Measurements from ENCODE around the gene DMPK.

DMPK gene

DNA sequence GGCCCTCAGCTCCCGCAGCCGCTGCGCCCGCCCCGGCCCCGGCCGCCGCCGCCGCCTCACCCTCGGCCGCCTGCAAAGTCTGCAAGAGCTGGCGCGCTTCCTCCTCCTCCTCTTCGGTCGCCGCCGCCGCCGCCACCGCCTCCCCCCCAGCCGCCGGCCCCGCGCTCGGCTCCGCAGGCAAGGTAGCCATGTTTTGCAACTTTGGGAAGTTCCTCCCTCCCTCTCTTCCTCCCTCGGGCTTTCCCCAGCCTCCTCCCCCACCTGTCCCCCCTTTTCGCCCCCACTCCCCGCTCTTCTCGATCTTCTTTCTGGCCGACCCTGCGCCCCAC lies 13.7 kb downstream of the DMPK start:
- TF ChIP-seq, protein P1, sequence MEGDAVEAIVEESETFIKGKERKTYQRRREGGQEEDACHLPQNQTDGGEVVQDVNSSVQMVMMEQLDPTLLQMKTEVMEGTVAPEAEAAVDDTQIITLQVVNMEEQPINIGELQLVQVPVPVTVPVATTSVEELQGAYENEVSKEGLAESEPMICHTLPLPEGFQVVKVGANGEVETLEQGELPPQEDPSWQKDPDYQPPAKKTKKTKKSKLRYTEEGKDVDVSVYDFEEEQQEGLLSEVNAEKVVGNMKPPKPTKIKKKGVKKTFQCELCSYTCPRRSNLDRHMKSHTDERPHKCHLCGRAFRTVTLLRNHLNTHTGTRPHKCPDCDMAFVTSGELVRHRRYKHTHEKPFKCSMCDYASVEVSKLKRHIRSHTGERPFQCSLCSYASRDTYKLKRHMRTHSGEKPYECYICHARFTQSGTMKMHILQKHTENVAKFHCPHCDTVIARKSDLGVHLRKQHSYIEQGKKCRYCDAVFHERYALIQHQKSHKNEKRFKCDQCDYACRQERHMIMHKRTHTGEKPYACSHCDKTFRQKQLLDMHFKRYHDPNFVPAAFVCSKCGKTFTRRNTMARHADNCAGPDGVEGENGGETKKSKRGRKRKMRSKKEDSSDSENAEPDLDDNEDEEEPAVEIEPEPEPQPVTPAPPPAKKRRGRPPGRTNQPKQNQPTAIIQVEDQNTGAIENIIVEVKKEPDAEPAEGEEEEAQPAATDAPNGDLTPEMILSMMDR (conservative IDR thresholded peaks at IDR 0.05; ENCODE audit: low read depth, low read length), result no peak
- peak overlapping the region; percentile 84 for H3K4me3 ChIP-seq (ENCODE audit: low read depth, low read length)
- peak; percentile 52 for DNase-seq (ENCODE audit: low read depth)

DNA sequence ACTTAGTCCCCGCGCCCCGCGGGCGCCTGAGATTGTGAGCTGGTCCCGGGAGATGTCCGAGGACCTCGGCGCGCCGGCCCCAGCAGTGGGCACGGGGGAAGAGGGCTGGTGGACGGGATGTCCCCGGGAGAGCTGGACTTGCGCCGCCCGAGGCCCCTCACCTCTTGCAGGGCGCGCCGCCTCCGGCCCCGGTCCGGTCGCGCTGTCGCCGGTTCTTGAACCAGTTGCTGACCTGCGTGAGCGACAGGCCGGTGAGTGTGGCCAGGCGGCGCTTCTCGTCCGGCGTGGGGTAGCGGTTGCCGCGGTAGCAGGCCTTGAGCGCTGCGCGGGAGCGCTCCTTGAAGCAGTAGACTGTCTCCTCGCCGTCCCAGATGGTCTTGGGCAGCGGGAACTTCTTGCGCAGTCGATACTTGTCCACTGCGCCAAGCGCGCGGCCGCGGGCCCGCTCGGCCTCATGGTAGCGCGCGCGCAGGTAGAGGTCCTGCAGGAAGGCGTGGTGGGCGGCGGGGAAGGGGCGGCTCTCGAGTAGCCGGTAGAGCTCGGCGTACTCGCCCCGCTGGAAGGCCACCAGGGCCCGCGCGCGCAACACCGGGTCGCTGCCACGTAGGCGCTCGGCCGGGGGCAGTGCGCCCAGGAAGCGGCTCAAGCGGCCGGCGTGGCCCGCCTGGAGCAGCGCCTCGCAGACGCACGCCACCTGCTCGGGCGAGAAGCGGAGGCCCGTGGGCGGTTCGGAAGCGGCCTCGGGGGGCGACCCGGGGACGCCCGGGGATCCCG lies 14.2 kb downstream of the DMPK start:
- peak; percentile 81 for DNase-seq (ENCODE audit: low read depth)
- TF ChIP-seq, protein P1 (conservative IDR thresholded peaks at IDR 0.05; ENCODE audit: low read depth, low read length), result no peak
- H3K4me3 ChIP-seq (ENCODE audit: low read depth, low read length), result peak overlapping the region; percentile 84

DNA sequence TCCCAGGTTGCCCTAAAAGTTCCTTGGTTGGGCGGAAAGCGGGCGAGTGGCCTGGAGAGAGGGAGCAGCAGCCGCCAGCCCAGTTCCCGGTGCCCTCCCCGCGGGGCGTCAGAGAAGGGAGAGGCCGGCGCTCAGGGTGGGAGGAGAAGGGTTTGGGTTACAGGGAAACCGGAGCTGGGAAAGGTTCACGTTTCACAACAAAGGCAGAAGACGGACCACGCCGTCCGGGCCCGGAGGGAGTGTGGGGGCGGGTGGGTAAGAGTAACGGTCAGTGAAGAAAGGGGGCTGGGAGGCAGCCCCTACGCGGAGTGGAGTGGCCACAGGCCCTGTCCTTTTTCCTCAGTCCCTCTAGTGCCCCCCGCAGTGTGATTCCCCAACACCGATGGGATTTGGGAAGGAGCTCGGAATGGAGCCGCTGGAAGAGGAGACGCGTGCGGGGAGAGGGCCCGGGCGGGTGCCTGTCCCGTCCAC lies 14.8 kb downstream of the DMPK start:
- DNase-seq (ENCODE audit: low read depth), result peak; percentile 91
- TF ChIP-seq, protein P1 (conservative IDR thresholded peaks at IDR 0.05; ENCODE audit: low read depth, low read length), result no peak
- peak overlapping the region; percentile 84 for H3K4me3 ChIP-seq (ENCODE audit: low read depth, low read length)

DNA sequence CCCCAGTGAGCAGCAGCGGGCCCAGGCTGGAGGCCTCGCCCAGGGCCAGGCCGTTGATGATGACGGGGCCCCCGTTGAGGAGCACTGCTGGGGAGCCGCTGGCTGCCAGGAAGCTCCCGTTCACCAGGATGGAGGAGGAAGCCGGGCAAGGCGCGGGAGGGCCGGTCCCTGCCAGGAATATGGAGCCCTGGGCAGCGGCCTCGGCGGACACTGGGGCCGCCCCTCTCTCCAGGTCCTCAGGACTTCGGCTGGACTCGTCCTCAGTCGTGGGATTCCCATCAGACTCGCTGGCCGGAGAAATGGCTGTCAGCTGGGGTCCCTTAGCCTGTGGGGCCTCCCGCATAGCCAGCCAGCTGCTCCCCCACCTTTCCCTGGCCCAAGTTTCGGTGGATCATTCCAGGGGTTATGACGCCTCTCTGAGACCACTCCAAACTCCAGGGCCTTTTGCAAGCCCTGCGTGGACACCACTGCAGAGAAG lies 15.4 kb downstream of the DMPK start:
- DNase-seq (ENCODE audit: low read depth), result peak; percentile 40
- TF ChIP-seq, protein P1 (conservative IDR thresholded peaks at IDR 0.05; ENCODE audit: low read depth, low read length), result no peak
- peak overlapping the region; percentile 84 for H3K4me3 ChIP-seq (ENCODE audit: low read depth, low read length)

DNA sequence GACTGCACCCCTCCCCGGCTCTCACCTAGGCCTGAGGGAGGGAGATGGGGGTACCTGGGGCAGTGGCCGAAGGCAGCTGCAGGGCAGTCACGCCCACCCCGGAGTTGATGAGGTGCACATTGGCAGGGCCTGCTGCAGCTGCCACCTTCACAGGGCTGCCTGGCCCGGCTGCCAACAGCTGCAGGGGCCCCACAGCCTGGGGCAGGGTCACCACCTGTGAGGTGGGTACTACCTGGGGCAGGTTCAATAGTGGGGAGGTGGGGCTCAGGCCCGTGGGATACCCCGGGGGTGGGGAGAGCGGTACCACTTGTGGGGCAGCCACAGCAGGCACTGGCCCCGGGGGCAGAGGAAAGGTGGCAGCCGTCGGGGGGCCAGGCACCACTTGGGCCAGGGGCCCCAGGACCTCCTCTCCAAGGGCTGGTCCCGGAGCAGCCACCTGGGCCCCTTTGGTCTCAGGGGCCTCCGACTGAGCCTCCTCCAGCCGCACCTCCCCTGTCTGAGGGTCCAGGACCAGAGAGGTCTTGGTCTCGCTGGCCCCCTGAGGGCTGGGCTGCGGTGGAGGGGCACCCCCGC lies 15.9 kb downstream of the DMPK start:
- TF ChIP-seq, protein P1 (conservative IDR thresholded peaks at IDR 0.05; ENCODE audit: low read depth, low read length), result no peak
- no peak for DNase-seq (ENCODE audit: low read depth)
- peak overlapping the region; percentile 84 for H3K4me3 ChIP-seq (ENCODE audit: low read depth, low read length)

DNA sequence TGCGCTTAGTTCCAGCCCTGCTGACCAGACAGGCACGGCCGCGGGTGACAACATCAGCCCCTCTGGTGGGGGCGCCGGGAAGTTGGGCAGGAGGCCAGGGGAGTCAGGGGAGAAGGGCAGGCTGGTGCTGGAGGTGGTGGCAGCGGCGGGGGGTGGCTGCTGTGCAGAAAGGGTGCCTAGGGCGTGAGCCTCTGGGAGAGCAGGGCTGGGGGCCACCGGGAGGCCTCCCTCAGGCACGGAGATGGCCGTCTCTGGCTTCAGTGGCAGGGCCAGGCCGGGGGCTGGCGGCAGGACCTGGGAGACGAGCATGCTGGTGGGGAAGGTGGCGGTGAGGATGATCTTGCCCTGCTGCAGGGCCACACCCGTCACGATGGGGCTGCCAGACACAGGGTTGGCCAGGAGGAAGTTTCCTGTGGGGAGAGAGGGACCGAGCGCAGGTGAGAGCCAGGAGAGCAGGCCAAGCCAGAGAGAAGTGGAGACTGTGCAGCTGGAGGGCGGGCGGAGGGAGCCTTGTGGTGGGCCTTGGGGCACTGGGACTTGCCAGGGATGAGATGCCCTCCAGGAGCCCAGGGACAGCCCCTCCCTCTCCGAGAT lies 16.5 kb downstream of the DMPK start:
- H3K4me3 ChIP-seq (ENCODE audit: low read depth, low read length), result no peak overlapping the region
- TF ChIP-seq, protein P1 (conservative IDR thresholded peaks at IDR 0.05; ENCODE audit: low read depth, low read length), result no peak
- no peak for DNase-seq (ENCODE audit: low read depth)

Data from choroid plexus epithelial cell (primary cell).